Occipital lobe (tissue), 2 donors: ENCODE measurements around the gene OSBPL10. TPM values are rescaled to one million over a fixed set of nuclear protein-coding genes. Genes with fewer than 3 reads are reported as not detected.
A peak's percentile ranks its signal among the peaks of the same experiment; 100 is the strongest.
"Not testable (repeated sequence)": the region's sequence is repeated elsewhere in the genome, so short reads cannot be mapped to it uniquely, and the experiment has no call there.

Source experiments
- DNase-seq: peaks from one replicate; lab custom pipeline; 2025; lab: John Stamatoyannopoulos, UW
- total RNA-seq: library from RNA; depleted of rRNA; stranded (reverse); fragments of >200 nt; gene quantifications from one replicate; pipeline ENCODE4 v1.2.3, GENCODE V29; 2014

OSBPL10 gene
- total RNA-seq, 1 donor from 2014 or later: 14.0 TPM

DNA sequence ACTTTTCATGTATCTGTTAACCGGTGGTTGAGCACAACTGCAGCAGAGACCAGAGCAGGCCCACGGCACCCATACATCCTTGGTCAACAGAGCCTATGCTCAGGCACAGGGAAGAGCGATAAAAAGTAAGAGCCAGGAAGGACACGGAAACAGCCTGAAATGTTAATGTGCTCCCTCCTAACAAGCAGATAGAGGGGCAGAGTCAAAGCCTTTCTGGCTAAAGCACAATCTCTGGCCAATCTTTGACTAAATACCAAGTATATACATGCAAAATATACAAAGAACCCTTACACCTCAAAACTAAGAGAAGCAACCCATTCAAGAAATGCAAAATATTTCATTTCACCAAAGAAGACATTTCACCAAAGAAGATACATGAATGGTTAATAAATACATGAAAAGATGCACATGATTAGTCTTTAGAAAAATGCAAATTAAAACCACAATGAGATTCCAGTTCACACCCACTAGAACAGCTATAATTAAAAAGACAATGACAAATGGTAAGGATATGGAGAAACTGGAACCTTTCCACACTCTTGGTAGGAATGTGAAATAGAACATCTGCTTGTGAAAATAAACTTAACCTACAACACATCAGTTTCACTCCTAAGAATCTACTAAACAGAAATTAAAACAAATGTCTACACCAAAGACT lies 88.0 kb downstream of the OSBPL10 start:
- no peak for DNase-seq

DNA sequence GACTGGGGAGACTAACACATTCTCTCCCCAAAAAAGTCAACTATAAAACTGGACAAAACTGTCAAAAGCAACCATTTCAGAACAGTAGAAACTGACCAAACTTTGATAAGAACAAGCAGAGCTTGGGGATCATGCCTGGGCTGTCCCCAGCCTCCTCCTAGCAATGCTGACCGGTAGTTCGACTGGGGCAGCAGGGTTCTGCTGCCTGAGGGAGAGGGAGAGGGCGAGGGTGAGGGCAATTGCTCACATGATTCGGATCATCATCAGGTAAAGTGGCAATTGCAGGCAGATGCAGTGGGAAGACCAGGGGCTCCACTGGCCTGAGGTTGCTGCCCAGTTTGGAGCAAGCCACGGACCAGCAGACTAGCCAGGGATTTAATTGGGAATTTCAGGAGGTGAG lies 88.6 kb downstream of the OSBPL10 start:
- DNase-seq: no peak

DNA sequence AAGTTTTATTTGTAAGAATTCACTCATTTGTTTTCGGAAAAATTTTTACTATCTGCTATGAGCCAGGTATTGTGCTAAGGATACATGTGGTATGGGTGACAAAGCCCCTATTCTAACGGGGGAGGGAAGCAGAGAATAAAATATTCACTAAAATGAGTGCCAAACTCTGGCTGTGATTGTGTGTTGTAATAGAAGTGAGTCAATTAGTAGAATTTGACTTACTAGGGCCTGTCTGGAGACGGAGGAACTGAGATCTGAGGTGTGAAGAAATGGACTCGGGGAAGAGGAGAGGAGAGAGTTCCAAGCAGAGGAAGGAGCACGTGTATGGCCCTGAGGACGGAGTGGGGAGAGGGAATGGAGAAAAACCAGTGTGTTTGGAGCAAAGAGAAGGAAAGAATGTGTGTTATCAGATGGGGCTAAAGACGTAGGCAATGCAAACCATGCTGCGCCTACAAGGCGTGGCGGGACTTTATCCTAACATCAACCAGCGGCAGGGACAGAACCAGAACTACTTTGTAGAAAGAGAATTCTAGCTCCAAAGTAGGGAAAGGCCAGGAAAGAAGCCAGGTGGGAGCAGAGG lies 89.1 kb downstream of the OSBPL10 start:
- DNase-seq: no peak

GRCh38 chr3:31890742-31891469 lies 90.2 kb downstream of the OSBPL10 start:
- no peak for DNase-seq

DNA sequence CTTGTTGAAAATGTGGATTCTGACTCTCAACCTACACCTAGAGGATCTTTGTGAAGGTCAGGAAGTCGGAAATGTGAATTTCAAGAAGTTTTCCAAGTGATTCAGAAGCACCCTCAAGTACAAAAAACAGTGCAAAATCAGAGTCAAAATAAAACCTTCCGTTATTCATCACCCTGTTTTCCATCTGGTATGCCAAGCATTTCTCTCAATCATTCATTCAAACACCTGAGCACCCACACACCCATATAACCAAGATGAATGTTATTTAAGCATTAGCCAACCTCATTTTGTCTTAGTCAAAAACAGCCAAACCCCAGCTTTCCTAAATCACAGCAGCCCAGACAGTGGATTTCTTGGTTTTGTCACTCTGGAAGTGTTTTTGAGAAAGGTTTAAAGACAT lies 91.1 kb downstream of the OSBPL10 start:
- DNase-seq: no peak

DNA sequence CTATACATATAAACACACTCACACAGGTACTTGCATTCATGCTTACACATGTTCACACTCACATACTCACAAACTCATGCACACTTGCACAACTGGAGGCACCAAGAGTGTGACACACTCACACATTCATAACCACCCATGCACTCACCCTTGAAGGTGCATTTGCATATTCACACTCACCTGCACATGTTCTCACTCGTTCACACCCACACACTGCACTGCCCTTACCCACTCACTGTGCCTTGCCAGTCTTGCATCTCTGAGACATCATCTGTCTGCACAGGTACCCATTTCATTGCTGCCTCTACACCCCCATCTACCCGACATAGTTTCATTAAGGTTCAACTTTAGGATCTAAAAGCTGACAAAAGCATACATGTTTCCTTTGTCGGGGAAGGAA lies 95.8 kb downstream of the OSBPL10 start:
- DNase-seq: no peak

DNA sequence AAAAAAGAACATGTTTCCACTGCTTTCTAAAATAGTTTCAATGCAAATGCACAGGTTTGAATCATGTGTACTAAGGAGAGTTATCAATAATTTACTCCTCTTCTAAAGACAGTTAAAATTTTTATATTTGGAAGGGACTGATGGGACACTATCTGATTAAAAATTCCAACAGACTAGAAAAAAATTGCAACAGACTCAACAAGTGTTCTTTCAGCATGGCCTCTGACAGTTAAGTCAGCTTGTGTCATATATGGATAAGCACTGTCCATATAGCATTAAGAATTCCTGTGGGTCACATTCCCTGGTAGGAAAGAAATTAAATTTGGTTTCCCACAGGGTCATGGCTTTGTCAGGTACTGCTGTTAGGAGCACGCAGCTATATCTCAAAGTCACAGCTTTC lies 96.8 kb downstream of the OSBPL10 start:
- DNase-seq: no peak

DNA sequence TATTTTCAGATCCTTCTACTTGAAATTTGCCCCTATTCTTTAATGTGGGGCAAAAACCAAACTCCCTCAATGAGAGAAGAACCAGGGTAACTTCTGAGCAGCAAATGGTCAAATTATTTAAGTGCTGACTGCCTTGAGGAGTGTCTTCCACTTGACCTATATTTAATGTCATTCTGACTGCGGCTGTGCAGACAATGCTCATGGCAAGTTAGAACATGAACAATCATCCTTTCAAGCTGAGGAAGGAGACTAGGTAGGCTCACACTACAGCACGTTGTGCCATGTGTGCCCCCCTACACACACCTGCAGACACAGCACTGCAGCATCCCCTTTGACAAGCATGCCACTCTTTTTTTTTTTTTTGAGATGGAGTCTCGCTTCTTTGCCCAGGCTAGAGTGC lies 98.2 kb downstream of the OSBPL10 start:
- no peak for DNase-seq

DNA sequence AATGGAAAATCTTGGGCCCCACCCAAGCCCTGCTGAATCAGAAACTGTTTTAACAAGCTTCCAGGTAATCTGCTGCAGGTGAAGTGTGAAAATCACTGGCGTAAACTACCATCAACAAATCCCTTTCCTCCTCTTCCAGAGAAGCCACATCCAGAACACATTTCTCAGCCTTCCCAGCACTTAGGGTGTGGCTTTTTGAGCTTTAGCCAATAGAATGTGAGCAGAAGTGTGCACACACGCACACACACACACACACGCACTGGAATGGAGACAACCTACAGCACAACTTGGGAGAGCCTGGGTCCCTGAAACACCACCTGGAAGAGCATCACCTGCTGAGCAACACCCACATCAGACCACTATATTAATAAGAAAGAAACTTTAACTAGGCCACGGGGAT lies 98.6 kb downstream of the OSBPL10 start:
- no peak for DNase-seq

- no peak for DNase-seq
These were observed 100.5 kb downstream of the OSBPL10 start for GRCh38 chr3:31880482-31881078.

DNA sequence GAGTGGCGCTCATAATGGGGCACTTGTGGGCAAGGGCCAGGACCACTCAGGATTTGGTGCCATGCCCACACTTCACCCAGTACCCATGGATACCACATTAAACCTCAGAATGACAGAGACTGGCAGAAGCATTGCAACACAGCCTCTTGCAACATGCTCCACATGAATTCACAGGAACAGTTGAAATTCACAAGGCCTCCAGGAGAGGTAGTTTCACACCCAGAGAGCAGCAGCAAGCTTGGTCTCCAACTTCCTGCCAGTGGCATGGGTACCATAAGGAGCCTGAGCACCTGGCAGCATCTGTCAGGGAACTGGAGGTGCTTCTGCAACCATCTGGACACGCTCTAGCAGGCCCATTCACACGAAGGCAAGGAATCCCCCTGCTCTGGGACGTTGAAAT lies 101.0 kb downstream of the OSBPL10 start:
- DNase-seq: no peak

DNA sequence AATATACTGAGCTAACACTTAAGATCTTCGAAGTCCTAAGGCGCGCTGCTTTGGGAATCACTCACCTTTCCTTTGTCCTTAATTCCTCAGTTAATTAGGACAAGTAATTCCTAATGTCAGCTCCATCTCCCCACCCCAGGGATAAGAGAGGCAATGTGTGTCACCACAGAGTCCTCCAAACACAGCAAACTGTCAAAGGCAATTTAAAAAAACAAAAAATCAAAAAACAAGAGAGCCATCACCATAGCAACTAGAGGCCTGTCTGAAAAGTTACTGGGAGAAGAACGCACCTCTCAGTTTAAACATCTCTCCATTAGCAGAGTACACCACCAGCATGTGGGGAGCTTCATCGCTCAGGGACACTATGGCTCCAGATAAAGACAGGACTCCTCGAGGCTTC lies 101.7 kb downstream of the OSBPL10 start:
- DNase-seq: no peak

GRCh38 chr3:31878231-31878838 lies 102.7 kb downstream of the OSBPL10 start:
- no peak for DNase-seq

- peak; percentile 36 for DNase-seq
These were observed 104.7 kb downstream of the OSBPL10 start for GRCh38 chr3:31876331-31876730.

- DNase-seq: no peak
These were observed 105.6 kb downstream of the OSBPL10 start for GRCh38 chr3:31875437-31875836.

- DNase-seq: no peak
These were observed 107.7 kb downstream of the OSBPL10 start for GRCh38 chr3:31873254-31873820.

DNA sequence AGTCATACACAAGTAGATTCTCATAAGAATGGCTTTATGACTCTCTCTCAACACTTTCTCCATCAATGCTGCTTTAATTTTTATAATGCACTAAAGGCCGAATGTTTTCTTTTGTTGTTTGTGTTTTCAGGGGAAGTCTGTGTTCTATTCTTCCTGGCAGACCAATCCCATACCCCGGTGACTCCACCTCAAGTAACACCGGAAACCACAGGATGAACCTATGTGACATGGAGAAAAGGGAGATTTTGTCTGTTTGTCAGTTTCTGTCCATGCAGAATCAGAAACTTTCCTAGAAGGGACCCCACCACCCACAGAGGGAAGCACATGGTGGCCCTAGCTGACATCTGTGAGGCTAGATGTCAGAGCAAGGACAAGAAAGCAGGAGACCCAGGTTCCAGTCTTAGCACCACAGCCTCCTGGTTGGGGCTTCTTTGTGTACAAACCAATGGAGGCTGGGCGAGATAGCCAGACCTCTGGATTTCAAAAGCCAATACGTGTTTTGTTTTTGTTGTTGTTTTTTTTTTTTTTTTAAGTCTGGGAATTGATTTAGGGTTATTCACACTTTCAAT lies 109.0 kb downstream of the OSBPL10 start:
- DNase-seq: no peak

- not testable (repeated sequence) for DNase-seq
These were observed 111.0 kb downstream of the OSBPL10 start for GRCh38 chr3:31870111-31870510.

GRCh38 chr3:31868236-31868635 lies 112.8 kb downstream of the OSBPL10 start:
- no peak for DNase-seq

DNA sequence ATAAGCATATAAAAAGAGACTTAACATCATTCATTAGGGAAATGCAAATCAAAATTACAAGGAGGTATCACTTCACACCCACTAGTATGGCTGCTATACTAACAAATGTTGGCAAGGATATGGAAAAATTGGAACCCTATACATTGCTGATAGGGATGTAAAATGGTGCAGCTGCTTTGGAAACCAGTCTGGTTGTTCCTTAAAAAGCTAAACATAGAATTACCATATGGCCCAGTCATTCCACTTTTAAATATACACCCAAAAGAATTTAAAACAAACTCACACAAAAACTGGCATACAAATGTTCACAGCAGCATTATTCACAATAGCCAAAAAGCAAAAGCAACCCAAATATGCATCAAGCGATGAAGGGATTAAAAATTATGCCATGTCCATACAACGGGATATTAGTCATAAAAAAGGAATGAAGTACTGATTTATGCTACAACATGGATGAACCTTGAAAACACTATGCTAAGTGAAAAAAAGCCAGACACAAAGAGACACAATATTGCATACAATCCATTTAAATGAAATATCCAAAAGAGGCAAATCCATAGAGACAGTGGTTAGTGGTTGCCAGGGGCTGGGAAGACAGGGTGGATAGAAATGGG lies 118.3 kb downstream of the OSBPL10 start:
- DNase-seq: no peak

DNA sequence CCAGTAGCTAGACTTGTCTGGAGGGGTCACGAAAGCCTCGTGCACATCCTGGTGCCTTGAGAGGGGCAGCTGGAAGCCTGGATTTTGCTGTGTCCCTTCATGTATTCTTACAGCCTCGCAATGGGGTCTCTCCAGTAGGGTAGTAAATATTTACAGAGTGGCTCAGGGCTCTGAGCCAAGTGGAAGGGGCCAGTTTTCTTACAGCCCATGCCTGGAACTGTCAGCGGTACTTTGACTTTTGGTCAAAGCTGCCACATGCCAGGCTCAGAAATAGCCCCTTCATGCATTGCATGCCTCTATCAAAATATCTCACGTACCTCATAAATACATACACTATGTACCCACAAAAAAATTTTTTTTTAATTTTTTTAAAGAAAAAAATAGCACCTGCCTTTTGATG lies 119.2 kb downstream of the OSBPL10 start:
- DNase-seq: no peak
